ENCODE measurements around the gene FAM227B. TPM values are rescaled to one million over a fixed set of nuclear protein-coding genes. Genes with fewer than 3 reads are reported as not detected.
"Not testable (repeated sequence)": the region's sequence is repeated elsewhere in the genome, so short reads cannot be mapped to it uniquely, and the experiment has no call there.

Gene FAM227B
- total RNA-seq, 1 donor from 2014 or later = 0.71 TPM

DNA sequence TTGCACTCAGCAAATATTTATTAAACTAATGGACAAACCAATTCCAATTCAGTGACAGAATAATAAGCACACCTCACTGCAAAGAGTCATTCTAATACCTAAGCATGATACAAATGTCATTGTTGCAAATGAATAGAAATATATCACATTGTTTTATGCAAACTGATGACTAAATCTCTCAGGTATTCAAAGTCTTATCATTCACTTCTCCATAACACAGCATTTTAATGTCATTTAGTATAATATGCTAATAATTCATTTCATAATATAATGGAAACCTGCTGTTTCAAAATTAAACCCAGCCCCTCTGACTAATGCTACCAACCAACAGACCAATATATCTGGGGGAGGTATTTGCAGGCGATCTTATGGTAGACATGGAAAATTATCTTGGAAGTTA lies 125.8 kb downstream of the FAM227B start:
- no peak for DNase-seq (ENCODE audit: low spot score)

GRCh38 chr15:49492830-49493229 lies 127.8 kb downstream of the FAM227B start:
- DNase-seq (ENCODE audit: low spot score) = no peak

DNA sequence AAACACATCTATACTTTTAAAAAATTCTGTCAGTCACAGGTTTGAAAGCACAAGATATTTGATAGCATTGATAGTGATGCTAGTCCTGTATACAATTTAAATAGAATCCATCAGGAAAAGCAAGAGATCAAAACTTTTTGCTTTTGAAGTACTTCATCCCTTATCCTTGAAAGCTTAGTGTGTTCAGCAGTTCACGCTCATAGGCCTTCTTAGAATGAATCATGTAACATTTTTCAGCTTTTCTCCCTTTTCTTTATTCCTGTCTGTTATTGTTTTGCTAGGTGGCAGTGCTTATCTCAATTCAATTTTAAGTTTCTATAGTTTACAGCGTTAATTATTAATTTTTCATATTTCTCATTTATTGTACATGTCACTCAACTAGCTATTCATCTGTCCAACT lies 128.5 kb downstream of the FAM227B start:
- DNase-seq (ENCODE audit: low spot score) = no peak

DNA sequence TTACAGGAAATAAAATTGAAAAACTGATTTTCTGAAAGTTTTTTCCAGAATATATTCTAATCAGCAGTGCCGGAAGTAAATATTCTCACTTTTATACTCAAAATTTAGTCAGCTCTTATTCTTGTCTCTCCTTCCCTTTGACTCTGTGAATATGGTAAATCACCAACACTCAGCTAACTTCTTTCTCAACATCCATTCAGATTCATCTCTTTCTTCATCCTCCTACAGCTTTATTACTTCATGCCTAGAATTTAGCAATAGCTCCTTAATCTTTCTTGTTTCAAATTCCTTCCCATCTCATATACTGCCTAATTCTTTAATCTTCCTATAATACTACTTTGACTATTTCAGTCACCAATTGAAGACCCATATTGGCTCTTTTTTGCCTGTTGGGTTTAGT lies 129.7 kb downstream of the FAM227B start:
- DNase-seq (ENCODE audit: low spot score) = no peak

DNA sequence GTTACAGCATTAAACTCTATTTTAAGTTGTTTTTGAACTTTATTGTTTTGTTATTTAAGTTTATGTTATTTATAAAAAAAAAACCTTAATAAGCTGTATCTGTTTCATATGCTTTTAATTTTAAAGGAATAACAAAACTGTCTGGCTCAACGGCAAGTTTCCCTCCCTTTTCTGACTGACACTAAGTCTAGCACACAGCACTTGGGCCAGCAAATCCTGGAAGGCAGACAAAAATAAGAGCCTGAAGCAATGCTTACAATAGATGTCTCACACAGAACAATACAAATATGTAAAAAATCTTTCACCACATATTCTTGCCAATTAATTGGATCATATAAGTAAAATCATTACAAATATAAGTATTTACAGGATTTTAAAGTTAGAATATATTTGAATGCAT lies 135.2 kb downstream of the FAM227B start:
- not testable (repeated sequence) for DNase-seq (ENCODE audit: low spot score)

GRCh38 chr15:49478982-49479381 lies 141.6 kb downstream of the FAM227B start:
- not testable (repeated sequence) for DNase-seq (ENCODE audit: low spot score)

GRCh38 chr15:49478021-49478420 lies 142.6 kb downstream of the FAM227B start:
- not testable (repeated sequence) for DNase-seq (ENCODE audit: low spot score)

- no peak for DNase-seq (ENCODE audit: low spot score)
Measured at GRCh38 chr15:49473031-49473430, 147.6 kb downstream of the FAM227B start.

DNA sequence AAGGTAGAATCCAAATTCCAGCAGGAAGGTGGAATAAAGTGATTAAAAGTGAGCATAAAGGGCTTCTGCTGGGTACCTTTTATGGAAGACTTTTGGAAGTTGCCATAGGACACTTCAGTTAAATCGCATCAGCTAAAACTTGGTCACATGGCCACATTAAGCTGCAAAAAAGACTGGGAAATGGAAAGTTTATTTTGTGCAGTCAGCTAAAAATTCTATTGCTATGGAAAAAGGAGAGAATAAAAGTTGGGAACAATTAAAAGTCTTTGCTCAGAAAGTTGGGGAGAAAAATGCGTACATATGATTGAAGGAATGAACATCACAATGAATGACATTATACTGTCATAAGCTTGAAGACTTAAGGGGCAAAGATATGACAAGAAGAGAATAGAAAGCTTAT lies 148.3 kb downstream of the FAM227B start:
- no peak for DNase-seq (ENCODE audit: low spot score)

DNA sequence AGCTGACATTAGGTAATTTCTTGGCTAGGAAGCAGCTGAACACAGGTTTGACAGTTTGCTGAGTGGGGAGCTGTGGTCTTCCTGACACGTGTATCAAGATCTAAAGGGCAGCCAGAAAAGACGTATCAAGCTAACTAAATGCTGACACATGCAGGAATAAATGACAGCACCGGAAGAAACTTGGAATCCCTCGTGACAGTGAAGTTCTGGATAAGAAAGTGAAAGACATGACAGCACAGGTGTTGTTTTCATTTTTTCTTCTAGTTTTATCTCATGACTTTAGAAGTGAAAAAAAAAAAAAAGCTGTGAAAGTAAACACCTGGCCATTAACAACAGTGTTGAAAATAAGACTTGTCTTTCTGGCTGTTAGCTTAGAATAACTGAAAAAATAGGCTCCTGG lies 148.9 kb downstream of the FAM227B start:
- DNase-seq (ENCODE audit: low spot score) = no peak

DNA sequence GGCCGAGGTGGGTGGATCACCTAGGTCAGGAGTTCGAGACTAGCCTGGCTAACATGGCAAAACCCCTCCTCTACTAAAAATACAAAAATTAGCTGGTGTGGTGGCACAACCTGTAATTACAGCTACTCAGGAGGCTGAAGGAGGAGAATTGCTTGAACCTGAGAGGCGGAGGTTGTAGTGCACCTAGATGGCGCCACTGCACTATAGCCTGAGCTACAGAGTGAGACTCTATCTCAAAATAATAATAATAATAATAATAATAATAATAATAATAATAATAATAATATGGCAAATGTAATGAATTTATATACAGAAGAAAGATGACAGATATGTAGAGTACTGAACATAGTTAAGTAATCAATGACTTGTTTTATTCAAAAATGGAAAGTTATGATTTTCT lies 149.4 kb downstream of the FAM227B start:
- DNase-seq (ENCODE audit: low spot score) = not testable (repeated sequence)

- no peak for DNase-seq (ENCODE audit: low spot score)
Measured at GRCh38 chr15:49468481-49468839, 152.2 kb downstream of the FAM227B start.

GRCh38 chr15:49467746-49468480 lies 152.7 kb downstream of the FAM227B start:
- no peak for DNase-seq (ENCODE audit: low spot score)

GRCh38 chr15:49466119-49466518 lies 154.5 kb downstream of the FAM227B start:
- DNase-seq (ENCODE audit: low spot score) = no peak

DNA sequence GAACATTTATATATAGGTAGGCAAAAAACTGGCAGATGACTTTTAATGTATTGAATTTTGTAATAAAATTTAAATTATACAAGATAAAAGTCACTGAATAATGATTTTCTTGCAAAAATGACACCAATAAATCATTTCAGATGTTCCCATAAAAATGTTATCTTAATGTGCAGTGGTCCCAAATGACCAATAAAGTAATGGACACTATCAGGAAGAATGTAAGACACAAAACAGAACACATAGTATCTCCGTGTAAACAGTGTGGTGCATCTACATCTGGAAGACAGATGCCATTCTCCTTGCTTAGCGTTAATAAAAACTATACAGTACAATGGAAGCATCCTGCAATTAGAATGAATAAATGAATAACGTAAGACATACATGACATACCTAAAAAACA lies 156.1 kb downstream of the FAM227B start:
- DNase-seq (ENCODE audit: low spot score) = no peak

DNA sequence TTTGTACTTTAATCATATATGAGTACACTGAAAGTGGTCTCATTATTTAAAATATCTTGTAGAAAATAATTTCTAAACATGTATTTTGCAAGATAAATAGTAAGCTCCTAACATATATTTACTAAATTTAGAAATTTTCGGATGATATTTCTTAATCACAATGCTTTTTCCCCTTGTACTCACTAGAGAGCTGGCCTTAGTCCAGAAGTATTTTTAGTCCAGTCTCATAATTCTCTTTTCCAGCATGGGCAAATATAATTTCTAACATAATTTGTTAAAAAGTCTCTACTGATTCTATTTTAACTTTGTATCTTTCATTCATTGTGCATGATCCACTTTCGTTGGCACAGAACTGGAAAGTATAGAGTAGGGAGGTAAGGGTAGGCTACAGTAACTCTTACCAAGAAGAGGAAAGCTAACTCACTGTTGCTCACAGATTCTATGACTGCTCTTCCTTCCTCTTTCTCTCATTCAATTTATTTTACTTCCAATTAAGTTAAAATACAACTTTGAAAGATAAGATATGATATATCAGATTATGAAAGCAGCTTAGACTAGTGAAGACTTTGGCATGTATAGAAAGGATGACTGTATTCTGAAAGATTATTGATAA lies 158.3 kb downstream of the FAM227B start:
- no peak for DNase-seq (ENCODE audit: low spot score)

- no peak for DNase-seq (ENCODE audit: low spot score)
Measured at GRCh38 chr15:49460411-49460941, 160.1 kb downstream of the FAM227B start.

DNA sequence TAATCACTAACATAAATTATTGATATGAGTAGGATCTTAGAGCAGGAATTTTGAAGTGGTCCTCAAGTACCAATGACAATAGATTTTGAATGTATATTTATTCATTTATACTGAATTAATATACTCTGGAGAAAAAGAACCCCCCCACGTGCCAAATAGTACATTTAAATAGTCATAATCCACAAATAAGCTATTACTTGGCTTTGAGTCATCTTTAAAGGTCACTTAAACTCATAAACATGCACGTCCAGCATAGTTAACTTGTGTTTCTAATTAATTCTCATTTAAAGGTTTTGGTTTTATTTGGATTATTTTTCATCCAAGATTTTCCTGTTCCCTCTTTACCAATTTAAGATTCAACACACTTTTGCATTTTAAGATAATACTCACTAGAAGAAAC lies 162.5 kb downstream of the FAM227B start:
- DNase-seq (ENCODE audit: low spot score) = no peak

- no peak for DNase-seq (ENCODE audit: low spot score)
Measured at GRCh38 chr15:49456166-49456565, 164.5 kb downstream of the FAM227B start.

DNA sequence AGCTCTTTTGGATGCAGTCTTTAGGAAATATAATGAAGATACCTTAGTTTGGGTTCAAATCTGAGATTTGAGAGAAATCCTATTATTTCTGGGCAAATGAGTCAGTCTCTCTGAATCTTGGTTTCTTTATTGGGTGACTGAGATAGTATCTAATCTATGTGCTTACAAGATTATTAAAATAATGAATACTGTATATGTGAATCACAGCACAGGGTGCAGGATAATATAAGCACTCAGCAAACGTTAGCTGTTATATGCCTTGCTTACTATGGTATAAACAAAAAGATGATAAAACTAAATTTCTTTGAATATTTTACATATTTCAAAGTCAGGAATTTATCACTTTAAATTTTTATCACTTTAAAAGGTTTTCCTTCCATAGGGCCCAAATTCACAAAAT lies 168.0 kb downstream of the FAM227B start:
- DNase-seq (ENCODE audit: low spot score) = no peak

DNA sequence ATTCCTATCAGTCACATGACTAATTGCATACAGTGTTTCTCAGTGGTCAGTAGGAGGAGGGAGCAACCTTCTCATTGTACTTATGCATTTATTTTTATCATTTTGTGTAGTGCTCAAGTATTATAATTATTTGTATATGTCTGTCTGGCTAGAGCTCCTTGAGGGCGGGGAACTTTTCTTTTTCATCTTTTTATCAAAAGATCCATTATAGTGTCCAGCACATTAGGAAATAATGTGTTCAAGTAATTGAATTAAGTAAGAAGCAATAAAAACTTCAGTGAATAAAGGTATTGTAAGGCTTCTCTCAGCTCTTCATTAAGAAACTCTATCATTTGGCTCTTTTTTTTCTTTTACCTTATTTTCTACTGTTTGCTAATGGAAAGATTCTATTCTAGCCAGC lies 178.8 kb downstream of the FAM227B start:
- DNase-seq (ENCODE audit: low spot score) = no peak

GRCh38 chr15:49441356-49441755 lies 179.3 kb downstream of the FAM227B start:
- no peak for DNase-seq (ENCODE audit: low spot score)
